ENCODE data around the gene TAF11L9. TPM values are rescaled to one million over a fixed set of nuclear protein-coding genes. Genes with fewer than 3 reads are reported as not detected.
"Not testable (repeated sequence)": the region's sequence is repeated elsewhere in the genome, so short reads cannot be mapped to it uniquely, and the experiment has no call there.

TAF11L9 gene
- total RNA-seq, 1 experiment from 2014 or later = not detected

- H3K4me1 Mint-ChIP-seq = no peaks in the 10 kb centered on the region
- no peak overlapping the region for H3K4me3 Mint-ChIP-seq
- no peak overlapping the region for H3K27ac Mint-ChIP-seq
- ChIA-PET POLR2A (no interaction called here), CTCF (no interaction called here)
- DNase-seq (ENCODE audit: low spot score) = no peak
- H3K9me3 Mint-ChIP-seq = peaks cover 5% of the 10 kb centered on the region
- TF ChIP-seq ZBTB43 (CRISPR knock-in tag; IDR thresholded peaks at IDR 0.05) = no peak
- no peak for TF ChIP-seq JUN (CRISPR knock-in tag; IDR thresholded peaks at IDR 0.05)
- TF ChIP-seq SOX15 (CRISPR knock-in tag; IDR thresholded peaks at IDR 0.05) = no peak
- no peak for TF ChIP-seq ELF4 (CRISPR knock-in tag; IDR thresholded peaks at IDR 0.05; ENCODE audit: low read depth)
- no peak for TF ChIP-seq KAT7 (CRISPR knock-in tag; IDR thresholded peaks at IDR 0.05; ENCODE audit: borderline replicate concordance)
- TF ChIP-seq E2F5 (CRISPR knock-in tag; IDR thresholded peaks at IDR 0.05) = no peak
- TF ChIP-seq MXD4 (CRISPR knock-in tag; IDR thresholded peaks at IDR 0.05; ENCODE audit: borderline replicate concordance) = no peak
- TF ChIP-seq TCF7 (CRISPR knock-in tag; IDR thresholded peaks at IDR 0.05; ENCODE audit: low read depth) = no peak
- TF ChIP-seq PRDM15 (CRISPR knock-in tag; IDR thresholded peaks at IDR 0.05) = no peak
- TF ChIP-seq AR (CRISPR knock-in tag; IDR thresholded peaks at IDR 0.05) = no peak
- TF ChIP-seq SP1 (CRISPR knock-in tag; conservative IDR thresholded peaks at IDR 0.05) = no peak
- TF ChIP-seq NR1H2 (CRISPR knock-in tag; IDR thresholded peaks at IDR 0.05) = no peak
- no peak for TF ChIP-seq GRHL2 (CRISPR knock-in tag; IDR thresholded peaks at IDR 0.05; ENCODE audit: insufficient replicate concordance, severe bottlenecking)
- no peak for TF ChIP-seq STAT6 (CRISPR knock-in tag; conservative IDR thresholded peaks at IDR 0.05; ENCODE audit: low read depth)
- H3K27me3 Mint-ChIP-seq (ENCODE audit: low read depth) = no peaks in the 10 kb centered on the region; the same call in 1 of the 2 replicates
- ATAC-seq = no peak
- no peaks in the 10 kb centered on the region for H3K36me3 Mint-ChIP-seq
Observed at GRCh38 chr5:17614872-17615605, 20.8 kb upstream of the TAF11L9 start.

GRCh38 chr5:17610092-17610491 is 15.9 kb upstream of the TAF11L9 start, which contains the start of gene TAF11L12:
TAF11L12 (plus strand) TSS chr5:17610392.
- H3K4me3 Mint-ChIP-seq; H3K27me3 Mint-ChIP-seq (ENCODE audit: low read depth); H3K36me3 Mint-ChIP-seq; H3K9me3 Mint-ChIP-seq; H3K4me1 Mint-ChIP-seq; DNase-seq (ENCODE audit: low spot score); ATAC-seq; H3K27ac Mint-ChIP-seq; POLR2A ChIA-PET: not testable (repeated sequence)
- CTCF ChIA-PET = interaction anchor here (2.1 kb wide), 1 partner anchor 10 kb away, joined by 7 read pairs; no protein-coding TSS in a partner anchor

GRCh38 chr5:17607461-17607860 is 13.3 kb upstream of the TAF11L9 start:
- CTCF ChIA-PET; H3K9me3 Mint-ChIP-seq; H3K27ac Mint-ChIP-seq; ATAC-seq; H3K4me3 Mint-ChIP-seq; DNase-seq (ENCODE audit: low spot score); POLR2A ChIA-PET; H3K27me3 Mint-ChIP-seq (ENCODE audit: low read depth); H3K4me1 Mint-ChIP-seq; H3K36me3 Mint-ChIP-seq: not testable (repeated sequence)
